IMR-90 (cell line): ENCODE data around the gene FZD4. TPM values are rescaled to one million over a fixed set of nuclear protein-coding genes. Genes with fewer than 3 reads are reported as not detected.

ENCODE experiments used
- ATAC-seq: fragments of 200-7000 bp; cut with Tn5 transposase; 2 replicates; pipeline ENCODE4 v1.9.1; 2020; ENCODE audit warnings: low read depth, mild to moderate bottlenecking, moderate library complexity
- BruUV-seq: library from RNA; stranded (reverse); fragments of 400-500 nt; replicated peaks from 2 replicates; lab custom pipeline; 2021; lab: Mats Ljungman, UMichigan
- CTCF ChIA-PET: fragments of 300-600 bp; formaldehyde crosslinking; extraction: SDS; loops from one replicate; lab custom pipeline; 2021; ENCODE audit warnings: antibody characterized with exemption; lab: Yijun Ruan, JAX
- POLR2A ChIA-PET: fragments of 300-600 bp; sonication (Branson Sonifier 250); formaldehyde crosslinking; loops from one replicate; lab custom pipeline; 2022; ENCODE audit warnings: antibody characterized with exemption; ENCODE audit not compliant: unreplicated experiment; lab: Charles Lee
- DNase-seq: peaks from one replicate; pipeline ENCODE4 v3.0.0; 2013
- H2AFZ ChIP-seq: replicated peaks from 2 replicates; pipeline ENCODE3; 2013; ENCODE audit warnings: low read length, mild to moderate bottlenecking; ENCODE audit not compliant: poor library complexity
- H2AK5ac ChIP-seq: 2 replicates; pipeline ENCODE4 v1.6.1; 2013; ENCODE audit warnings: low read depth, low read length, inconsistent platforms
- H2AK9ac ChIP-seq: replicated peaks from 2 replicates; pipeline ENCODE3; 2013; ENCODE audit warnings: mild to moderate bottlenecking, low read depth, low read length, moderate library complexity; ENCODE audit not compliant: poor library complexity
- H2BK120ac ChIP-seq: 2 replicates; pipeline ENCODE4 v1.6.1; 2013; ENCODE audit warnings: low read depth, low read length, inconsistent platforms
- H2BK15ac ChIP-seq: 3 replicates; pipeline ENCODE4 v1.6.1; 2013; ENCODE audit warnings: low read depth, low read length, inconsistent platforms
- H2BK20ac ChIP-seq: 2 replicates; pipeline ENCODE4 v1.6.1; 2013; ENCODE audit warnings: low read depth, mild to moderate bottlenecking, inconsistent platforms, low read length, moderate library complexity
- H2BK5ac ChIP-seq: 2 replicates; pipeline ENCODE4 v1.6.1; 2013; ENCODE audit warnings: mild to moderate bottlenecking, low read depth, low read length, inconsistent platforms; ENCODE audit not compliant: poor library complexity, severe bottlenecking
- H3K14ac ChIP-seq: replicated peaks from 2 replicates; pipeline ENCODE4 v1.6.1; 2013; ENCODE audit warnings: low read depth, low read length, inconsistent platforms
- H3K18ac ChIP-seq: 2 replicates; pipeline ENCODE4 v1.6.1; 2013; ENCODE audit warnings: low read depth, low read length, control low read depth
- H3K23ac ChIP-seq: 2 replicates; pipeline ENCODE4 v1.6.1; 2013; ENCODE audit warnings: low read depth, low read length, inconsistent platforms
- H3K27ac ChIP-seq: 2 replicates; pipeline ENCODE4 v1.5.1; 2013; ENCODE audit warnings: mild to moderate bottlenecking, control low read depth, low read length; ENCODE audit not compliant: insufficient read depth
- H3K27me3 ChIP-seq: 2 replicates; pipeline ENCODE4 v1.6.1; 2013; ENCODE audit warnings: low read length; ENCODE audit not compliant: control insufficient read depth, insufficient read depth
- H3K36me3 ChIP-seq: 2 replicates; pipeline ENCODE4 v1.6.1; 2013; ENCODE audit warnings: low read length, mixed read lengths; ENCODE audit not compliant: control insufficient read depth, insufficient read depth
- H3K4ac ChIP-seq: 2 replicates; pipeline ENCODE4 v1.6.1; 2013; ENCODE audit warnings: low read depth, low read length, inconsistent platforms
- H3K4me1 ChIP-seq: 2 replicates; pipeline ENCODE4 v1.6.1; 2013; ENCODE audit warnings: low read length, mixed read lengths; ENCODE audit not compliant: control insufficient read depth, insufficient read depth
- H3K4me2 ChIP-seq: 2 replicates; pipeline ENCODE4 v1.6.1; 2013; ENCODE audit warnings: low read depth, mild to moderate bottlenecking, control low read depth, low read length, moderate library complexity
- H3K4me3 ChIP-seq: 2 replicates; pipeline ENCODE4 v1.5.1; 2013; ENCODE audit warnings: low read depth, mild to moderate bottlenecking, control low read depth, low read length, moderate library complexity; ENCODE audit not compliant: insufficient read depth
- H3K56ac ChIP-seq: 2 replicates; pipeline ENCODE4 v1.6.1; 2013; ENCODE audit warnings: low read length, inconsistent platforms; ENCODE audit not compliant: insufficient read depth; ENCODE audit errors: extremely low read depth
- H3K79me1 ChIP-seq, 2 experiments: 2 replicates each; pipeline ENCODE4 v1.6.1; 2013; ENCODE audit warnings: low read length in 2 of 2, inconsistent platforms in 1 of 2, low read depth in 1 of 2
- H3K9ac ChIP-seq: 2 replicates; pipeline ENCODE4 v1.6.1; 2013; ENCODE audit warnings: low read depth, low read length, control low read depth
- H3K9me1 ChIP-seq: 2 replicates; pipeline ENCODE4 v1.6.1; 2013; ENCODE audit warnings: low read length, inconsistent platforms; ENCODE audit not compliant: insufficient read depth
- H3K9me3 ChIP-seq: 2 replicates; pipeline ENCODE4 v1.6.1; 2013; ENCODE audit warnings: low read length; ENCODE audit not compliant: control insufficient read depth, insufficient read depth
- H4K20me1 ChIP-seq: 2 replicates; pipeline ENCODE4 v1.6.1; 2013; ENCODE audit warnings: low read length, inconsistent platforms; ENCODE audit not compliant: insufficient read depth
- H4K5ac ChIP-seq: 2 replicates; pipeline ENCODE4 v1.6.1; 2013; ENCODE audit warnings: mild to moderate bottlenecking, low read depth, low read length, control low read depth
- H4K8ac ChIP-seq, 2 experiments: 2 replicates each; pipeline ENCODE4 v1.6.1; 2013; ENCODE audit warnings: low read depth in 2 of 2, low read length in 2 of 2, control low read depth in 1 of 2, inconsistent platforms in 1 of 2
- H4K91ac ChIP-seq: 2 replicates; pipeline ENCODE4 v1.6.1; 2013; ENCODE audit warnings: low read depth, low read length, inconsistent platforms; ENCODE audit not compliant: insufficient read depth
- BHLHE40 ChIP-seq: fragments of 150-350 bp; IDR thresholded peaks from 2 replicates; pipeline ENCODE4 v1.6.1; 2016; ENCODE audit warnings: mild to moderate bottlenecking, low read depth, low read length
- CEBPB ChIP-seq: IDR thresholded peaks from 2 replicates; pipeline ENCODE4 v1.6.1; 2012; ENCODE audit warnings: low read depth, low read length, improper control_type of control experiment
- CHD1 ChIP-seq: IDR thresholded peaks from 2 replicates; pipeline ENCODE4 v1.6.1; 2012; ENCODE audit warnings: low read depth, low read length, improper control_type of control experiment
- FOS ChIP-seq: fragments of 150-350 bp; IDR thresholded peaks from 2 replicates; pipeline ENCODE4 v1.6.1; 2016; ENCODE audit warnings: low read depth, low read length
- MXI1 ChIP-seq: IDR thresholded peaks from 2 replicates; pipeline ENCODE4 v1.6.1; 2012; ENCODE audit warnings: low read depth, mild to moderate bottlenecking, low read length, moderate library complexity, borderline replicate concordance
- NFE2L2 ChIP-seq: fragments of 150-350 bp; IDR thresholded peaks from 2 replicates; pipeline ENCODE4 v1.6.1; 2016; ENCODE audit warnings: low read depth, mild to moderate bottlenecking, low read length
- POLR2A ChIP-seq: IDR thresholded peaks from 2 replicates; pipeline ENCODE4 v1.6.1; 2012; ENCODE audit warnings: mild to moderate bottlenecking, low read depth, low read length
- RAD21 ChIP-seq: IDR thresholded peaks from 2 replicates; pipeline ENCODE4 v1.6.1; 2012; ENCODE audit warnings: low read length, improper control_type of control experiment
- RCOR1 ChIP-seq: IDR thresholded peaks from 2 replicates; pipeline ENCODE4 v1.6.1; 2012; ENCODE audit warnings: mild to moderate bottlenecking, low read length, improper control_type of control experiment; ENCODE audit not compliant: insufficient replicate concordance
- SMC3 ChIP-seq: fragments of 150-350 bp; IDR thresholded peaks from 2 replicates; pipeline ENCODE4 v1.6.1; 2016; ENCODE audit warnings: low read depth, mild to moderate bottlenecking, antibody characterized with exemption, low read length, moderate library complexity
- WGBS, 2 experiments: methylation state at CpG; one replicate each; pipeline versions ENCODE4 v1.1.5 to v1.1.7; 2013; ENCODE audit warnings: missing lambda C conversion rate in 2 of 2; ENCODE audit not compliant: insufficient read length in 1 of 2; ENCODE audit errors: extremely low coverage in 2 of 2; 5-methylcytosine and 5-hydroxymethylcytosine counted together
- dilution Hi-C: fragments of 300-500 bp; cut with HindIII; formaldehyde crosslinking; loops from one replicate; pipeline ENCODE4 v1.14.3; 2018; ENCODE audit warnings: low sequenced_read_pairs; ENCODE audit not compliant: unreplicated experiment
- in situ Hi-C: fragments of 300-500 bp; cut with MboI; formaldehyde crosslinking; loops from 3 replicates; pipeline ENCODE4 v1.14.3; 2019; ENCODE audit warnings: low sequenced_read_pairs, inconsistent platforms, mixed read lengths
- intact Hi-C: fragments of 100-400 bp; cut with micrococcal nuclease; formaldehyde crosslinking; loops from 2 replicates; pipeline ENCODE4 v1.10.0; 2022
- polyA plus RNA-seq, 3 experiments: library from polyadenylated mRNA; depleted of rRNA; stranded (reverse); fragments of >200 nt; gene quantifications; 2 replicates each; pipeline ENCODE4 v1.2.3, GENCODE V29; 2012; ENCODE audit warnings: low replicate concordance in 1 of 3
- total RNA-seq: library from RNA; depleted of rRNA; stranded (reverse); fragments of >200 nt; gene quantifications from 2 replicates; pipeline ENCODE4 v1.2.3, GENCODE V29; 2012
- TF ChIP-seq, protein P1 (sequence below): conservative IDR thresholded peaks from 2 replicates; pipeline ENCODE4 v1.5.1; 2012; ENCODE audit warnings: mild to moderate bottlenecking, low read depth, low read length, improper control_type of control experiment
- TF ChIP-seq, protein P2 (sequence below): fragments of 150-350 bp; IDR thresholded peaks from 2 replicates; pipeline ENCODE4 v1.6.1; 2017; ENCODE audit warnings: mild to moderate bottlenecking, antibody characterized with exemption, low read length, low read depth

The FZD4 gene
- total and polyA plus RNA-seq, 2 of the 4 experiments (the other 2 are of a cell fraction) = 3.7 to 7.7 TPM

DNA sequence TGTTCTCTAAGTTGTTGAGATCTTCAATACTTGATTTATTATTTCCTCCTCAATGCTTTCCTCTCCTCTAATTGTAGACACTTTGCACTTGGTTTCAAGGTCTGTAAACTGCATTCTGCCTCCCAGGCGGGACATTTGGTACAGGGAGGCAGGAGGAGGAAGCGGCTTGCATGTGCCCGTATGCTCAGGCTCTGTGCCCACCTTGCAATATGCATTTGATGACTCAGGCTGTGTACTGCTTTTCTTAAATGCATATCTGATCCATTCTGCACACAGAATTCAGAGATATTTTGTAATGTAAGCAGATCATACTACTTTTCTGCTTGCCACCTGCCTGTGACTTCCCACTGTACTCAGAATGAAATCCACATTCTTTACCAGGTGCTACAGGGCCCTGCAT is 55.0 kb downstream of the FZD4 start:
- in situ Hi-C loops (no loop called here), dilution Hi-C loops (no loop called here), intact Hi-C loops (no loop called here)
- H3K79me1 ChIP-seq = no peaks in the 10 kb centered on the region
- no peak overlapping the region for H3K27ac ChIP-seq
- peaks cover 8% of the 10 kb centered on the region; the same call in 1 of the 2 replicates for H3K9me1 ChIP-seq
- H3K4me3 ChIP-seq = no peak overlapping the region
- no peak for ATAC-seq
- no peaks in the 10 kb centered on the region for H4K20me1 ChIP-seq
- H3K36me3 ChIP-seq = no peaks in the 10 kb centered on the region
- no peak overlapping the region for H2BK20ac ChIP-seq
- H4K5ac ChIP-seq = no peak overlapping the region
- CTCF ChIA-PET = interaction anchor here (0.6 kb wide), 1 partner anchor 27 kb away, joined by 3 read pairs; no protein-coding TSS in a partner anchor
- TF ChIP-seq CEBPB (no peak), NFE2L2 (no peak), BHLHE40 (no peak), RCOR1 (no peak), FOS (no peak), POLR2A (no peak), CHD1 (no peak), MXI1 (no peak), RAD21 (no peak), SMC3 (no peak)
- TF ChIP-seq, protein P1, sequence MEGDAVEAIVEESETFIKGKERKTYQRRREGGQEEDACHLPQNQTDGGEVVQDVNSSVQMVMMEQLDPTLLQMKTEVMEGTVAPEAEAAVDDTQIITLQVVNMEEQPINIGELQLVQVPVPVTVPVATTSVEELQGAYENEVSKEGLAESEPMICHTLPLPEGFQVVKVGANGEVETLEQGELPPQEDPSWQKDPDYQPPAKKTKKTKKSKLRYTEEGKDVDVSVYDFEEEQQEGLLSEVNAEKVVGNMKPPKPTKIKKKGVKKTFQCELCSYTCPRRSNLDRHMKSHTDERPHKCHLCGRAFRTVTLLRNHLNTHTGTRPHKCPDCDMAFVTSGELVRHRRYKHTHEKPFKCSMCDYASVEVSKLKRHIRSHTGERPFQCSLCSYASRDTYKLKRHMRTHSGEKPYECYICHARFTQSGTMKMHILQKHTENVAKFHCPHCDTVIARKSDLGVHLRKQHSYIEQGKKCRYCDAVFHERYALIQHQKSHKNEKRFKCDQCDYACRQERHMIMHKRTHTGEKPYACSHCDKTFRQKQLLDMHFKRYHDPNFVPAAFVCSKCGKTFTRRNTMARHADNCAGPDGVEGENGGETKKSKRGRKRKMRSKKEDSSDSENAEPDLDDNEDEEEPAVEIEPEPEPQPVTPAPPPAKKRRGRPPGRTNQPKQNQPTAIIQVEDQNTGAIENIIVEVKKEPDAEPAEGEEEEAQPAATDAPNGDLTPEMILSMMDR = no peak
- TF ChIP-seq, protein P2, sequence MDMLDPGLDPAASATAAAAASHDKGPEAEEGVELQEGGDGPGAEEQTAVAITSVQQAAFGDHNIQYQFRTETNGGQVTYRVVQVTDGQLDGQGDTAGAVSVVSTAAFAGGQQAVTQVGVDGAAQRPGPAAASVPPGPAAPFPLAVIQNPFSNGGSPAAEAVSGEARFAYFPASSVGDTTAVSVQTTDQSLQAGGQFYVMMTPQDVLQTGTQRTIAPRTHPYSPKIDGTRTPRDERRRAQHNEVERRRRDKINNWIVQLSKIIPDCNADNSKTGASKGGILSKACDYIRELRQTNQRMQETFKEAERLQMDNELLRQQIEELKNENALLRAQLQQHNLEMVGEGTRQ = no peak
- WGBS, 2 experiments = no CpG with 5 or more reads among the region's 3 CpGs
- no peak overlapping the region for H4K91ac ChIP-seq
- H2BK5ac ChIP-seq = no peak overlapping the region
- H2BK120ac ChIP-seq = no peak overlapping the region
- no peak overlapping the region for H3K56ac ChIP-seq
- no peak overlapping the region for H3K4ac ChIP-seq
- H2AK9ac ChIP-seq = no peak overlapping the region
- no peaks in the 10 kb centered on the region for H3K27me3 ChIP-seq
- H2AFZ ChIP-seq = no peak overlapping the region
- no peak overlapping the region for H3K23ac ChIP-seq
- H4K8ac ChIP-seq = no peak overlapping the region
- no peak overlapping the region for H3K4me2 ChIP-seq
- H3K4me1 ChIP-seq = no peaks in the 10 kb centered on the region
- no peak overlapping the region for H3K18ac ChIP-seq
- no TSS peak for BruUV-seq
- POLR2A ChIA-PET = no interaction called here
- DNase-seq = no peak
- H3K9me3 ChIP-seq = no peaks in the 10 kb centered on the region
- H2AK5ac ChIP-seq = no peak overlapping the region
- H2BK15ac ChIP-seq = no peak overlapping the region
- no peak overlapping the region for H3K9ac ChIP-seq
- no peak overlapping the region for H3K14ac ChIP-seq
